ENCODE results near the gene TAGLN2. TPM values are rescaled to one million over a fixed set of nuclear protein-coding genes. Genes with fewer than 3 reads are reported as not detected.

The TAGLN2 gene
- total RNA-seq, 5 donors from 2014 or later (not counting 1 experiment from before 2014, with no cell fraction given): 210 to 372 (median 245) TPM

DNA sequence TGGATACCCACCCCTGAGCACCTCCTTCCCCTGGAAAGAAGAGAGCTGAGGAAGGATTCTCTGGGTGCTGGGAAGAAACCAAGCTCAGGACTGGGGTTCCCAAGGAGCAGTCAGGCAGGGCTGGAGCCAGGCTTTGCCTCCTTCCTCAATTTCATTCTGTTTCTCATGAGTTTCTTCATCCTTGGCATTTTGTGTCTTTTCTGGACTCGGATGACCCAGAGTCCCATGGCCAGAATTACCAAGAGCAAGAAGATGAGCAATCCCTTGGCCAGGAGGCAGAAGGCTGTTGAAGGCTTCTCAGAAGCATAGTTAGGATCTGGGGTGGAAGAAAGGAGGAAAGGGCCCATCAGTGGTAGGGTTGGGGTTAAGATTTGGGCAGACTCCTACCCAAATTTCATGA, 26.2 kb upstream of the TAGLN2 start:
- no peaks in the 10 kb centered on the region for H3K36me3 Mint-ChIP-seq
- no peak overlapping the region for H3K4me3 ChIP-seq (ENCODE audit: control insufficient read depth in 1 of 2, extremely low read depth in 1 of 2, low read length in 1 of 2)
- WGBS (ENCODE audit: insufficient coverage): 83% methylated on average over 1 of the region's 1 CpG
- no peaks in the 10 kb centered on the region for H3K4me1 ChIP-seq (ENCODE audit: control insufficient read depth in 1 of 2, extremely low read depth in 1 of 2, insufficient read depth in 2 of 2, low read length in 2 of 2)
- DNase-seq: no peak
- H3K27ac ChIP-seq (ENCODE audit: low read length): no peak overlapping the region
- ChIA-PET CTCF (no interaction called here), POLR2A (no interaction called here)
- peaks cover 24 to 34% of the 10 kb centered on the region in 2 donors for H3K27me3 Mint-ChIP-seq
- no peaks in the 10 kb centered on the region for H3K4me1 Mint-ChIP-seq
- H3K4me3 Mint-ChIP-seq: no peak overlapping the region
- no peaks in the 10 kb centered on the region for H3K9me3 Mint-ChIP-seq
- H3K9me3 ChIP-seq: no peaks in the 10 kb centered on the region
- H3K27me3 ChIP-seq (replicated peaks in 1 of 2; ENCODE audit: control insufficient read depth in 2 of 2, extremely low read depth in 1 of 2, insufficient read depth in 2 of 2, low read length in 1 of 2): peaks cover 0 to 35% of the 10 kb centered on the region in 2 experiments
- ATAC-seq (replicated peaks in 1 of 4): no peak
- H3K36me3 ChIP-seq (ENCODE audit: control insufficient read depth in 2 of 2, extremely low read depth in 1 of 2, insufficient read depth in 1 of 2, low read length in 1 of 2): no peaks in the 10 kb centered on the region
- H3K27ac Mint-ChIP-seq: no peak overlapping the region

DNA sequence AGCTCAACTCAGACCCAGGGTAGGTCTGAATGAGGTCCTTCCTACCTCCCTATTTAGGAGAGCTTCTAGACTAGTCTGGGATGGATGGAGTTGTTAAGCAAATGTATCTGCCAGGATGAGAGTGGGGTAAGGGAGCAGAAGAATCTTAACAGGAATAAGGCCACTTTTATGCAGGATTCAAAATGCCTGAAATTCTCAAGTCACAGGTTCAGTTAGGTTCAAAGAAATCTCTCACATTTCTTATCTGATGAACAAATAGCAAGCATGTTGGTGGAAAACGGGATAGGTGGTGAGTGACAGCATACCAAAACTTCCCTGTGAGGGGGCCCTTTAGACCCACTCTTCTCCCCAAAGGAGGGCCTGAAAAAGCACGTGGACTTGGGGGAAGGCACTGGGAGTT, 25.7 kb upstream of the TAGLN2 start:
- ATAC-seq (replicated peaks in 1 of 4) (no peak), DNase-seq (no peak)
- H3K9me3 ChIP-seq: no peaks in the 10 kb centered on the region
- Mint-ChIP-seq H3K27ac (no peak overlapping the region), H3K4me3 (no peak overlapping the region), H3K27me3 (peaks cover 19 to 38% of the 10 kb centered on the region in 2 donors), H3K36me3 (no peaks in the 10 kb centered on the region), H3K9me3 (no peaks in the 10 kb centered on the region), H3K4me1 (peaks cover 0 to 2% (median 0%) of the 10 kb centered on the region in 3 donors)
- WGBS (ENCODE audit: insufficient coverage): no CpG with 5 or more reads among the region's 2 CpGs
- POLR2A ChIA-PET: no interaction called here
- H3K36me3 ChIP-seq (ENCODE audit: control insufficient read depth in 2 of 2, extremely low read depth in 1 of 2, insufficient read depth in 1 of 2, low read length in 1 of 2): no peaks in the 10 kb centered on the region
- no peak overlapping the region for H3K4me3 ChIP-seq (ENCODE audit: control insufficient read depth in 1 of 2, extremely low read depth in 1 of 2, low read length in 1 of 2)
- H3K27me3 ChIP-seq (replicated peaks in 1 of 2; ENCODE audit: control insufficient read depth in 2 of 2, extremely low read depth in 1 of 2, insufficient read depth in 2 of 2, low read length in 1 of 2): peaks cover 0 to 39% of the 10 kb centered on the region in 2 experiments
- peaks cover 0 to 2% of the 10 kb centered on the region in 2 experiments for H3K4me1 ChIP-seq (ENCODE audit: control insufficient read depth in 1 of 2, extremely low read depth in 1 of 2, insufficient read depth in 2 of 2, low read length in 2 of 2)
- CTCF ChIA-PET: no interaction called here
- H3K27ac ChIP-seq (ENCODE audit: low read length): no peak overlapping the region

DNA sequence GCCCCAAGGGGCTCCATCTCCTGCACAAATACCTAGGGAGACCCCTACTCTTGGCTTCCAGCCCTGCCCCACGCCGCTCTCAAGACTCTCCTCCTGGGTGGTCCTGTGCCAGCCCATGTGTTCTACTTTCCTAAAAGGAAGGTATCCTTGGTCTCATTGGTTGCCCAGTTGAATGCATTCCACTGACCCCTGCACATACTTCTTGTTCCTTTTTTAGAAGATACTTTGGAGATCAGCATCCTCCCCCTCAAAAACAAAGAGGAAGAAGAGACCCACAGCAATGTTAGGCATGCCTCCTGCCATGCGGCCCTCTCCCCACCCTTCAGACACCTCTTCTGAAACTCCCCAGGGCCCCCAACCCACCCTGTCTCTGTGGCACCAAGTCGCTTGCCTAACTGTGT, 24.7 kb upstream of the TAGLN2 start:
- peaks cover 0 to 50% of the 10 kb centered on the region in 2 experiments for H3K27me3 ChIP-seq (replicated peaks in 1 of 2; ENCODE audit: control insufficient read depth in 2 of 2, extremely low read depth in 1 of 2, insufficient read depth in 2 of 2, low read length in 1 of 2)
- no peak for ATAC-seq (replicated peaks in 1 of 4)
- ChIA-PET POLR2A (no interaction called here), CTCF (no interaction called here)
- H3K9me3 ChIP-seq: no peaks in the 10 kb centered on the region
- Mint-ChIP-seq H3K4me1 (peaks cover 3 to 9% (median 7%) of the 10 kb centered on the region in 3 donors), H3K27me3 (peaks cover 25 to 44% of the 10 kb centered on the region in 2 donors), H3K4me3 (no peak overlapping the region), H3K36me3 (no peaks in the 10 kb centered on the region), H3K9me3 (no peaks in the 10 kb centered on the region), H3K27ac (no peak overlapping the region)
- peaks cover 0 to 12% of the 10 kb centered on the region in 2 experiments for H3K4me1 ChIP-seq (ENCODE audit: control insufficient read depth in 1 of 2, extremely low read depth in 1 of 2, insufficient read depth in 2 of 2, low read length in 2 of 2)
- 96% methylated on average over 4 of the region's 4 CpGs for WGBS (ENCODE audit: insufficient coverage)
- H3K36me3 ChIP-seq (ENCODE audit: control insufficient read depth in 2 of 2, extremely low read depth in 1 of 2, insufficient read depth in 1 of 2, low read length in 1 of 2): no peaks in the 10 kb centered on the region
- no peak overlapping the region for H3K4me3 ChIP-seq (ENCODE audit: control insufficient read depth in 1 of 2, extremely low read depth in 1 of 2, low read length in 1 of 2)
- no peak overlapping the region for H3K27ac ChIP-seq (ENCODE audit: low read length)
- no peak for DNase-seq

DNA sequence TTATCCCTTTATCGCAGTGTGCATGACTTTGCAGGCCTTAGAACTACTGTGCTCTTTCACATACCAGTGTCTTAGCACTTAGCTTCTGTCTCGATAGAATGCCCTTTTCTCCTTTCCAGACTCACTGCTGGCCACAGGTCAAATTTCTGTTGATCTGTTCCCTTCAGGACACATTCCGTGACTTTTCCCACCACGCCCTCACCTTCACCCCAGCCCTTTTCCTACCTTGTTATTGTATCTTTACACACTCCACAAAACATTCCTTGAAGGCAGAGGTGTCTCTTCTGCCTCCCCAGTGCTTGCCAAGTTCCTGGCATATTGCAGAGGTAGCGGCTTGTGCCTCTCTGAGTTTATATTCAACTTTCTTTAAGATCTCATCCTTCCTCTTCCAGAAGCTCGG, 23.8 kb upstream of the TAGLN2 start:
- POLR2A ChIA-PET: no interaction called here
- no peak overlapping the region for H3K27ac Mint-ChIP-seq
- peaks cover 27 to 48% of the 10 kb centered on the region in 2 donors for H3K27me3 Mint-ChIP-seq

DNA sequence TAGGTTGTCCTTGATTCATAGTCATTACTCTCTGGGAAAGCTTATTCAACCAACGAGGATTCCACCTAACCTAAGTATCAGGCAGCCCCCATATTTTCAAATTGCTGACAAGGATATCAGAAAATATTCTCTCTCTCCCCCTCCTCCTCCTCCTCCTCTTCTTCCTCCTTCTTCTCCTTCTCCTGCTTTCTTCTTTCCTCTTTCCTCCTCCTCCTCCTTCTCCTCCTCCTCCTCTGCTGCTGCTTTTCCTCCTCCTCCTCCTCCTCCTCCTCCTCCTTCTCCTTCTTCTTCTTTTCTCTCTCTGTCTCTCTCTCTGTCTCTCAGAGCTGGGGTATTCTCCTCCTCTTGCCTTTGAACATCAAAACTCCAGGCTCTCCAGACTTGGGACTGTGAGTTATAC, 22.6 kb upstream of the TAGLN2 start:
- H3K36me3 ChIP-seq (ENCODE audit: control insufficient read depth in 2 of 2, extremely low read depth in 1 of 2, insufficient read depth in 1 of 2, low read length in 1 of 2): no peaks in the 10 kb centered on the region
- WGBS (ENCODE audit: insufficient coverage): 67% methylated on average over 1 of the region's 1 CpG
- ChIA-PET CTCF (interaction anchor here in 1 of 2 donors (0.7 kb wide), 2 partner anchors 56 to 751 kb away, joined by 3 to 5 read pairs; no protein-coding TSS in a partner anchor), POLR2A (no interaction called here)
- H3K27ac ChIP-seq (ENCODE audit: low read length): no peak overlapping the region
- Mint-ChIP-seq H3K27me3 (peaks cover 25 to 49% of the 10 kb centered on the region in 2 donors), H3K4me1 (peaks cover 7 to 13% (median 12%) of the 10 kb centered on the region in 3 donors), H3K36me3 (no peaks in the 10 kb centered on the region), H3K4me3 (no peak overlapping the region), H3K9me3 (no peaks in the 10 kb centered on the region), H3K27ac (no peak overlapping the region)
- no peaks in the 10 kb centered on the region for H3K9me3 ChIP-seq
- DNase-seq: no peak
- H3K4me3 ChIP-seq (ENCODE audit: control insufficient read depth in 1 of 2, extremely low read depth in 1 of 2, low read length in 1 of 2): no peak overlapping the region
- ATAC-seq (replicated peaks in 1 of 4): no peak
- H3K4me1 ChIP-seq (ENCODE audit: control insufficient read depth in 1 of 2, extremely low read depth in 1 of 2, insufficient read depth in 2 of 2, low read length in 2 of 2): peaks cover 0 to 13% of the 10 kb centered on the region in 2 experiments
- peaks cover 0 to 58% of the 10 kb centered on the region in 2 experiments for H3K27me3 ChIP-seq (replicated peaks in 1 of 2; ENCODE audit: control insufficient read depth in 2 of 2, extremely low read depth in 1 of 2, insufficient read depth in 2 of 2, low read length in 1 of 2)

More for the DNA sequence above, 23.8 kb upstream of the TAGLN2 start:
- H3K9me3 Mint-ChIP-seq: no peaks in the 10 kb centered on the region
- Histone ChIP-seq H3K27me3 (replicated peaks in 1 of 2; ENCODE audit: control insufficient read depth in 2 of 2, extremely low read depth in 1 of 2, insufficient read depth in 2 of 2, low read length in 1 of 2) (peaks cover 0 to 58% of the 10 kb centered on the region in 2 experiments), H3K4me1 (ENCODE audit: control insufficient read depth in 1 of 2, extremely low read depth in 1 of 2, insufficient read depth in 2 of 2, low read length in 2 of 2) (peaks cover 0 to 13% of the 10 kb centered on the region in 2 experiments), H3K4me3 (ENCODE audit: control insufficient read depth in 1 of 2, extremely low read depth in 1 of 2, low read length in 1 of 2) (no peak overlapping the region), H3K27ac (ENCODE audit: low read length) (no peak overlapping the region), H3K36me3 (ENCODE audit: control insufficient read depth in 2 of 2, extremely low read depth in 1 of 2, insufficient read depth in 1 of 2, low read length in 1 of 2) (no peaks in the 10 kb centered on the region), H3K9me3 (no peaks in the 10 kb centered on the region)
- 85% methylated on average over 5 of the region's 6 CpGs for WGBS (ENCODE audit: insufficient coverage)
- no peaks in the 10 kb centered on the region for H3K36me3 Mint-ChIP-seq
- peaks cover 7 to 13% (median 12%) of the 10 kb centered on the region in 3 donors for H3K4me1 Mint-ChIP-seq
- DNase-seq (no peak), ATAC-seq (replicated peaks in 1 of 4) (no peak)
- CTCF ChIA-PET: interaction anchor here in 1 of 2 donors (0.6 kb wide), 1 partner anchor 1772 kb away, joined by 4 read pairs; no protein-coding TSS in a partner anchor
- H3K4me3 Mint-ChIP-seq: no peak overlapping the region

DNA sequence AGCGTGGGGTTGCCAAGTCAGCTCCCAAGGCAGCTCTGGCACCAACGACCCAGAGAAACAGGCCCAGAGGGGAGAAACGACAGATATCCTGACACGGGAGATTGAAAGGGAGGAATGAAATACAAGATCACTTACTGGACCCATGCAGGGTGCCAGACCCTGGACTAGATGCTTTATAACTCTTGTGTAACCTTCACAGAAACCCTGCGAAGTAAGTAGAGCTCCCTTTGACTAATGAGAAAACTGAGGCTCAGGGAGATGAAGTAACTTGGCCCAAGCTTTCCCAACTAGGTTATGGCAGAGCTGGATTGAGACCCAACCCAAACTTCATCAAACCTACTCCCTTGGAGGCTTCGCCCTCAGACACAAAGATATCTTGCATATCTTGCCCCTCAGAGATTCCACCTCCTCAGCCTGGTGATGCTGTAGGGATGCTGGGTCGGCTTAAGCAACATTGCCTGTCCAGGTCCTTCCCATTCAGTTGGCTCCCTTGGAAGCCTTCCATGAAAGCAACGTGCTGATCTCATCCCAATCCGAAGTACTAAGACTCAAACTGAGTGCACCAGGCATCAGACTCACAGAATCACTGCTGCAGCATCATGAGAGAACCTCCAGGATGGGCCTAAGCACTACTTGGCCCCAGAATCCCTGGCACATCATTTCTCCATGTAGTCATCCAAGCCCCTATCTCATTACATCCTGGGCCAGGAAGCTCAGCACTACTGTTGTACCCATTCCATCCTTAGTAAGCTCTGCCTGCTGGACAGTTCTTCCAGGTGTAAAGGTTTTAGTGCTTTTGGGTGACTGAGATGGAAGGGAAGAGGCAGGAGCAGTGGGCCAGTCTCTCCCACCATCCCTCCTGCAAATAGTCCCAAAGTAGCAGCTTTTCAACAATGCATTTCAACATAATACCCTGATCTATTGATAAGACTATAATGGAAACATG, 21.2 kb upstream of the TAGLN2 start:
- no peaks in the 10 kb centered on the region for H3K36me3 Mint-ChIP-seq
- H3K4me1 Mint-ChIP-seq: peaks cover 7 to 13% (median 12%) of the 10 kb centered on the region in 3 donors
- peak overlapping the region in 2 of 3 donors; percentile 44 to 74 for H3K4me3 Mint-ChIP-seq
- Histone ChIP-seq H3K36me3 (ENCODE audit: control insufficient read depth in 2 of 2, extremely low read depth in 1 of 2, insufficient read depth in 1 of 2, low read length in 1 of 2) (no peaks in the 10 kb centered on the region), H3K27me3 (replicated peaks in 1 of 2; ENCODE audit: control insufficient read depth in 2 of 2, extremely low read depth in 1 of 2, insufficient read depth in 2 of 2, low read length in 1 of 2) (peaks cover 0 to 58% of the 10 kb centered on the region in 2 experiments), H3K4me3 (ENCODE audit: control insufficient read depth in 1 of 2, extremely low read depth in 1 of 2, low read length in 1 of 2) (no peak overlapping the region), H3K9me3 (no peaks in the 10 kb centered on the region), H3K27ac (ENCODE audit: low read length) (no peak overlapping the region), H3K4me1 (ENCODE audit: control insufficient read depth in 1 of 2, extremely low read depth in 1 of 2, insufficient read depth in 2 of 2, low read length in 2 of 2) (peaks cover 0 to 13% of the 10 kb centered on the region in 2 experiments)
- ChIA-PET CTCF (interaction anchor here in 1 of 2 donors (0.5 to 3.4 kb wide), 5 partner anchors 54 to 814 kb away, joined by 3 to 15 read pairs (median 4); no protein-coding TSS in a partner anchor), POLR2A (no interaction called here)
- H3K27ac Mint-ChIP-seq: no peak overlapping the region
- DNase-seq (no peak), ATAC-seq (replicated peaks in 1 of 4) (no peak)
- WGBS (ENCODE audit: insufficient coverage): 71% methylated on average over 5 of the region's 9 CpGs
- H3K27me3 Mint-ChIP-seq: peaks cover 30 to 47% of the 10 kb centered on the region in 2 donors
- H3K9me3 Mint-ChIP-seq: no peaks in the 10 kb centered on the region

All from T-cell (primary cell).